ENCODE results near the gene ARHGEF7.

The ARHGEF7 gene

DNA sequence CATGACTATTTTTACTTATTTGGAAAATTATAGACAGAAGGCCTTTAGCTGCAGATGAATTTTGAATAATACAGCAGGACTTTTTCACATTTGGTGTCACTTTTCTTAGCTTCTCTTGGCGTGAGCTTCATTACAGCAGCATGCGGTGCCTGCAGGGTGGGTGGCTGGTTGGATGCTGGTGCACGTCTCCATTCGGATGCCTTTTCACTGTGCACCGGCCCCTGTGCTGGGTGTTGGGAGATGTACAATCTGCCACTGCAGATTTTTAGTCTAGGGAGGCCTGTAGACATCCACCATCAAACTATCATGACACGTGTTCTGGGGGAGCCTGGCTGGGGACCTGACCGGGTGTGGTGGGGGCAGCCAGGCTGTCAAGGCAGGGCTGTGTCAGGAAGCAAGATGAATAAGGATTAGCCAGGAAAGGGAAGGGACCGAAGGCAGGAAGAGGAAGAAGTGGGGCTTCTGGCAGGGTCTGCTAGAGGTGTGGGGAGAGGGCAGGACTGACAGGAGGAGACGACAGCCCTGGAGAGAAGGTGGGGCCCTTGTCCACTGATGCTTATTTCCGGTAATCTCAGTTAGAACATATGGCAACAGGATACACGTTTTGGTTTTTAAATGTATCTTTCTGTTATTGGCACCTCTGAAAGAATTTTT, 88.8 kb downstream of the ARHGEF7 start:
- no peak for DNase-seq

DNA sequence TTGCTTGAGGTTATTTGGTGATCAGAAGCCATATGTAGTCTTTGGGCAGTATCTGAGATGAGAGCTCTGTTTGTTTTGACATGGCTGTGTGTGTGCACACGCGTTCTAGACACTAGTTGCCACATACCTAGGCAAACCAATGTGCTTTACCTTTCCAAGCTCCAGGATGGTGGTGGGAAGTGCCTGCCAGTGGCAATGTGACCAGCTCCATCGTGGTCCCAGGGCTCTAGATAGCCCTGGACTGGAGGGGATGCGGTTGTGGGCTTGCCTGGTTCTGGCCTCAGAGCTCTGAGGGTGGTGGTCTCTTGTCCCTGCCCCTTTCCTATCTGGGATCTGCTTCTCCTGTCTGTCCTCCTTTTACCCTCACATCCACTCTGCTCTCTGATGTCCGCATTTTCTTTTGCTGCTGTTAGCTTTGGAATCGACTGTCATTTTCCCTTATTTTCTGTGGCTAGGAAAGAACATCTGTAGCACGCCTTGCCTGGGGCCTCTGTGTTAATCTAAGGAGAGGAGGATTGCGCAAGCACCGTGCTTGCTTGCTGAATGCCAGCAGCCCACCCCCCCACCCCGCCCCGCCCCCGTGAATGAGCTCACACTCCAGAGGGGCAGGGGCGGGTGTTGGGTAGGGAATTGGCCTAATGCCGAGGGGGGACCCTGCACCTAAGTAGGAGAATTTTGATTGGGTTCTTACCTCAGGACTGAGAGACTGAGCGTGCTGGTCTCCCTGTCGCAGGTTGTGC, 89.5 kb downstream of the ARHGEF7 start:
- peak; percentile 44 for DNase-seq

DNA sequence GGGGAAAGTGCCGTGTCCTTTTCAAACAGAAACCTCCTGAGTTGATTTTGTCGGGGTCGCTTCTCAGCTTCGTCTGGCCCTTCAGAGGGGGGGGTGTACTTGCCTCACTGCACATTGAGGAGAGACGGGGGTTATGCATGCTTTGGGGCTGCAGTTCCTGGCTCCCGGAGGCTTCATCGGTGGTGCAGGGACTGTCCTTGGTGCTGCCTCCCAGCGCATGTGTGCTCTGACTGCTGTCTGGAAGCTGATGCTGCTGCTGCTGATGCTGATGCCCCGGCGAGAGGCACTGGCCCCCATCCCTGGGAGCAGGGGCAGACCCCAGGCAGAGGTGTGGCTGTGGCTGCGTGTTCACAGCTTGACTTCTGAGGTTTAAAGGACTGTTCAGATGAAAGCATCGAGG, 91.0 kb downstream of the ARHGEF7 start:
- DNase-seq: no peak

DNA sequence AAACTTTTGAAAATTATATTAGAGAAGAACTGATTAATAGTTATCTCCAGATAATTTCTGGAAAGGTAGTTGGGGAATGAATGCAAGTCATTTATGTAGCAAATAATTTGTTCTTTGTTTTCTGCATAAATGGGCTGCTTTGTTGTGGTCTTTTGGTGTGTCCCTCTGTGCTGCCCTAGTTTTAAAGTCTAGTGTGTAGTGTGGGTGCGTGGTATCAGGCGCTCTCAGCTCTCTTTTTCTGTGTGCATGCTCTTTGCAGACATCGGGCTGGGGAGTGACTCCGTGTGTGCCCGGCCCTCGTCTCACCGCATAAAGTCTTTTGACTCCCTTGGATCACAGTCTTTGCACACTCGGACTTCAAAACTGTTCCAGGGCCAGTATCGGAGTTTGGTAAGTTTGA, 94.5 kb downstream of the ARHGEF7 start:
- DNase-seq: no peak

DNA sequence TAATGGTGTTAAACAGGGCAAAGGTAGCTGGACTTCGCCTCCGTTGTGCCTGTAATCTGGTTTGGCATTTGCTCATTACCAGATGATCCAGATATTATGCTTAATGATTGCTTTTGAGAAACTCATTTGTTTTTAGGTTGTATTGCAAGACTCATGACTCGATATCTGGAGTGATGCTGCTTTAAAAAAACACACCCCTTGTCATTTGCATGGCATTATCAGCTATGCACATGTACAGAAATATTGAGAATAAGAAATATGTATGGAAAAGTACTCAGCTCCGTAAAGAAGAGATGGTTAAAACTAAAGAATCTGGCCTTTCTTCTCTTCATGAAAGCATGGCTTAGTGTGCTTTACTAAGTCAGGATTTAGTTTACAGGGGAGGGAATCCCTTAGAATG, 95.0 kb downstream of the ARHGEF7 start:
- no peak for DNase-seq

DNA sequence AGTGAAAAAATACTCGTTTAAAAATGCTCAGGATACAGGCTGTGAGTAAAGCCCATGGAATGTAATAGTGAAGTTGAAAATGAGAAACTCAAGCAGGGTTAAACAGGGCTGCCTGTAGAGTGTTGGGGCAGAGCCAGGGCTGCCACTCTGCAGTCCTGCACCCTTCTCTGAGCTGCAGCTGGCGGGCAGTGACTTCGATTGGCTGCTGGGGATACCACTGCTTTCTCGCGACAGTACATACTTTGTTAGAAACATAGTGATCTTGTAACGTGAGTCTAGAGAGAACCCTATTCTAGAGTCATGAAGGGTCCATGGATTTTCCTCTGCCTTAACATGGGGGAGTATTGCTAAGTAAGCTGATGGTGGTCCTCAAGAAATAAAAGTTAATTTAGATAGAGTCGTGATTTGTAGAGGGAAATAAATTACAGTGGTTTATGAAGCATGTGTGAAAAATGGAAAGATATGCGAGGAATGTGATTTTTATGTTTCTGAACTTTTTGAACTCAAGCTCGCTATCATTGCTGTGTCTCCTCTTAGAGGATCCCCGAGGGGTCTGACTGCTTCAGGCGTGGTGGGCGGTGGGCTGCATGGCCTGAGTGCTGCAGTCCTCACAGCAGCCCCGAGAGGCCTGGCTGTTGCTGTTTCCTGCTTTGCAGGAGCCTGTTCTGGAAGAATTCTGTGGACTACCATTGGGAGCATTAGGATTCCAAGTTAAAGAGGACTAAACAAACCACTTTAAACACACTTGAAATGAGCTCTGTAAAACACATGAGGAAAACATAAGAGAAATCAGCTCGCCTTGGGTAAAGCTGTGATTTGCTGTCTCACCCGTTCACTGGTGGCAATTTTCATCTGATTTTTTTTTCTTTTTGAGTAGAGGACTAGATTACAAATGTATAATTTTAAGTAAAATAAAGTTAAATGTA, 95.7 kb downstream of the ARHGEF7 start:
- no peak for DNase-seq

DNA sequence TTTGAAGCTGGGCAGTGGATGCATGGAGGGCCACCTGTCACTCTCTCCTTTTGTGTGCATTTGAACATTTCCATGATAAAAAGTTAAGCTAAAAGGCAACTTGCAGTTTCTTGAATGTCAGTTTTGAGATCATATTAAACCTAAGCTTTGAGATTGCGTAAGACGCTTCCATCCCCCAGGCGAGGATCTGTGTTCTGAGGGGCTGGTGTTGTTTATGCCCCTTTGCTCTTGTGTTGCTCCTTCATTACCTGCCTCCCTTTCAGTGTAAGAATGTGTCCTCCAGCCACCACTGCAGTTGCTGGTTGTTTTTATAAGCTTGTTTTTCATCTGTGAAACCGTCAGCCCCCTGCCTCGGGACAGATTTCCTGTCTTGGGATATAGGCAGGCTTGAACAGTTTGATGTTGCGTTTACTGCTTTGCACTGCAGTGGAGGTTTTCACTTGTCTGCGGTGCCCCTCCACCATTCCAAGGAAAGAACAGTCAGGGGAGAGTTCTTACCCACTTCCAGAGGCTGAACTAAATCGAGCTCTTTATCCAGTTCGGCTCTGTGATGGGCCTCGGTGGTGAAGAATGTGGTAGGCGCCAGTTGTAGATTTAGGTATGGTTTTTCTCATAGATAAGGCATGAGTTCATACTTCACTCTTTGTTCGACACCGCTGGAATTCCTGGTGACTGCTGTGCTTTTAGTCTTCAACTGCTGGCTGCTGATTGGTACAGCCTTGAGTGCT, 96.8 kb downstream of the ARHGEF7 start:
- no peak for DNase-seq

DNA sequence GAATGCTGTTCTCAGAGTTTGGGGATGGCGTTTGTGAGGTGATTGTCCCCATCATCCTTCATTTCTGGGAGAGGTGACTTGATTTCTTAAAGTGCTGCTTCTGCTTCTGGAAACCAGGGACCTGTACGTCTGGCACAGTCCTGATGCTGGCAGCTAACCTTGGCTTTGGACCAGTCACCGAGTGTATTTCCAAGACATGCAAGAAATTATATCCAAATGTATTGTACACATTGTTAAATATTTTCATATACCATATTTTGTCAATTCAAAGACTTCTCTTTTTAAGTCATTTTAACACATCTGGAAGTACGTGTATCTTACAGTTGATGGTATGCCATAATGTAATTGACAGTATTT, 97.4 kb downstream of the ARHGEF7 start:
- no peak for DNase-seq

DNA sequence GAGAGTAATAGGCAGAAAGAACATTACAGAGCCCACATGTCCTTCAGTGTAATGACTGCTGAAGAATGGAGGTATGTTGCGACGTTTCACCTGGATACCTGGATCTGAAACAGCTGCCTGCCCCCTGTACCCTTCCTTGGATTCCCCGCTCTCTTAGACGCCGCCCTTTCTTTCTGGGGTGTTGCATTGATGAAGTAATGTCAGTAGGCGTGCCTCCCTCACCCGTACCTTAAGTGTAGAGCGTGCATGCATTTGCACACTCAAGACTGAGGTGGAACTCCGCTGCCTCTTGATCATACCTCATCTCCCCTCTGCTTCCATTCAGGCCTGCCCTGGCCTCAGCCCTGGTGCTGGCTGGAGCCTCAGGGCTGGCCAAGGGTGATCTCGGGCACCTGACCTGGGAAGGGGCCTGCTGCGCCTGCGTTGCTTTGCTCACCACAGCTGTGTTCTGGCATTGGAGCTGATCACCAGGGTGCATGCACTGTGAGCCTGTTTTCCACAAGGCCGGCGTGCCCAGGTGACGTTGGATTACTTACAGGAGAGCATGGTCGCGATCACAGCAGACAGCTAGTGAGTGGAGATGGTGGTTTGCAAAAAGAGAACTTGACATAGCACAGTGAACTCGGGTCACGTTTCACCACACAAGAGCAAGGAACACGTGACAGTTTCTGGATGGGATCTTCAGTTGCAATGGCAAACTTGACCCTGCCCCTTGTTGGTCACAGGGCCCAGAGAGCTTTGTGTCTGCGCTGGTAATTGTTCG, 99.0 kb downstream of the ARHGEF7 start:
- DNase-seq: peak; percentile 55

DNA sequence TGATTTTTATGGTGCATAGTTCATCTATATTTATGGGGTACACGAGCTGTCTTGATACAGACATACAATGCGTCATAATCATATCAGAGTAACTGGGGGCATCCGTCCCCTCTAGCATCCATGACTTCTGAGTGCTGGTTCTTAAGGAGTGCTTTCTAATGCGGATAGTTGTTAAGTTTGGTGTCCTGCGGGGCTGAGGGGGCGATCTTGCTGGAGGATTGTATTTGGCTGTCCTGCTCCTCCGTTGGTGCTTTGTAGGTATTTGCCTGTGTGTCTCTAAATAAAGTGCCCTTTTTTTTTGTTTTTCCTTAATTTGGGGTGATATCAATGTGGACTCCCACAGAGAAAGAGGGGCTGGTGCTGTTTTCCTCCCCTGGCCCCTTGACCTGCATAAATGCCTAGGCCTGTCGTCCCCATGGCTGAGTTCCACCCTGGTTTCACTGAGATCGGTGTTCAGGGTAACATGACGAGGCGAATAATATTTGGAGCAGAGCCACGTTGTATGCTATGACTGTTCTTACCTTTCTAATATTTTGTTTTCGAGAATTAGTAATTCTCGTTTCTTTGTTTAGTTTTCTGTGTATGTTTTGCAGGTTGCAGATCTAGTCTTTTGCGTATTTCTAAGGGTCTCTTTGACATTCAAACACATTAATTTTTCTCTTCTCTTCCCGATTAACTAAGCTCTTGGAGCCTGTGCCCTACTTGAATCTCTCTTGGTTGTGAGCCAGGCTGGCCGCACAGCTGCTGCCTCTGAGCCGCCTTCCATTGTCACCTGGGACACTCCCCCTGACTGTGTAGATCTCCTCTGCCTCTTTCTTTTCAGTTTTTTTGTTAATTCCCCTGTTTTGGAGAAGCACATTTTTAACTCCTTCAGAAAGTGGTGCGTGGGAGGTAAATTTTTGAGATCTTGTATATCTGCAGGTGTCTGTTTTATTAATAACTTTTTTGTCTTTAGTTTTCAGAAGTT, 100.3 kb downstream of the ARHGEF7 start:
- no peak for DNase-seq

DNA sequence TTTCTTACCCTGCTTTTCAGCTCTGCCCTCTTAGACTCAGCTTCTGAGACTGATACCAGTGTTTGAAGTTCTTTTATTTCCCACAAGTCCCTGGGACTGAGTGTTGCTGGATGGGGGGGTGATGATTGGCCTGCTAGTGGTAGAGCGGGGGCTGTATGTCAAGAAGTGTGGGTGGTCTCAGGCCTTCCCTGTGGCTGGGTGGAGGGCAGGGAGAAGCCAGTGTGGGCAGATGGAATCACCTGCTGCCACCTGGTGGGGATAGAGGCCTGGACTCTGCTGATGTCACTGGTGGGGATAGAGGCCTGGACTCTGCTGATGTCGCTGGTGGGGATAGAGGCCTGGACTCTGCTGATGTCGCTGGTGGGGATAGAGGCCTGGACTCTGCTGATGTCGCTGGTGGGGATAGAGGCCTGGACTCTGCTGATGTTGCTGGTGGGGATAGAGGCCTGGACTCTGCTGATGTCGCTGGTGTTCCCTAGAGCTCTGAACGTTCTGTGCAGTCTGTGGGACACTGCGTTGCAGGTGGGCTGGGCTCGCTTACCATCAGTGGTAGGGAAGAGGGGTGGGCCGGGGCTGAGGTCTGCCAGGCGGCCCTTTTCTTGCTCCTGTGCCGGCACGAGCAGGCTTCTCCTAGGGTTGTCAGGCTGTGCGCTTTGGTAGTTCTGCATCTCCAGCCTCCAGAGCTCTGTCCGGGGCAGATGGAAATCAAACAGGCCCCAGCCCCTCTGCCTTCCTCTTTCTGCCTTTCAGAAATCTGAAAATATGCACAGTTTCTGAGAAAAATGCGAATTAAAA, 101.3 kb downstream of the ARHGEF7 start:
- DNase-seq: peak; percentile 55

DNA sequence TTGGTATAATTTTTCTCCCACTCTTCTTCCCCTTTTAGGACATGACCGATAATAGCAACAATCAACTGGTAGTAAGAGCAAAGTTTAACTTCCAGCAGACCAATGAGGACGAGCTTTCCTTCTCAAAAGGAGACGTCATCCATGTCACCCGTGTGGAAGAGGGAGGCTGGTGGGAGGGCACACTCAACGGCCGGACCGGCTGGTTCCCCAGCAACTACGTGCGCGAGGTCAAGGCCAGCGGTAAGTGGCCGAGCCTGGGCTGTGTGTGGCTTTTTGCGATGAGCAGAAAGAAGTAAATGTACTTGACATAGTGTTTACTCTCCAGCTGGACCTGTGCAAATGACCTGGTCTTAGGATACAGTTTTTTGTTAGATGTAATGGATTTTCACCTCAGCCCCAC, 102.5 kb downstream of the ARHGEF7 start:
- DNase-seq: no peak

DNA sequence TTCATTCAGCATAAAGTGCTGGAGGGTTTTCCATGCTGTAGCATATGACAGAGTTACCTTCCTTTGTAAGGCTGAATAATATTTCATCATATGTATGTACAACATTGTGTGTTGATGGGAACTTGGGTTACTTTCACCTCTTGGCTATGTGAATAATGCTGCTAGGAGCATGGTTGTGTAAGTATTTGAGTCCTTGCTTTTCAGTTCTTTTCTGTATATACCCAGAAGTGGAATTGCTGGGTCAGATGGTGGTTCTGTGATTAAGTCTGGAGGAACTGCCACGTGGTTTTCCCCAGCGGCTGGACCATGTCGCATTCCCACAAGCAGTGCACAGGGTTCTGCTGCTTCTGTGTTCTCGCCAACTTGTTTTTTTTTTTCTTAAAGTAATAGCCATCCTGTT, 104.2 kb downstream of the ARHGEF7 start:
- DNase-seq: no peak

DNA sequence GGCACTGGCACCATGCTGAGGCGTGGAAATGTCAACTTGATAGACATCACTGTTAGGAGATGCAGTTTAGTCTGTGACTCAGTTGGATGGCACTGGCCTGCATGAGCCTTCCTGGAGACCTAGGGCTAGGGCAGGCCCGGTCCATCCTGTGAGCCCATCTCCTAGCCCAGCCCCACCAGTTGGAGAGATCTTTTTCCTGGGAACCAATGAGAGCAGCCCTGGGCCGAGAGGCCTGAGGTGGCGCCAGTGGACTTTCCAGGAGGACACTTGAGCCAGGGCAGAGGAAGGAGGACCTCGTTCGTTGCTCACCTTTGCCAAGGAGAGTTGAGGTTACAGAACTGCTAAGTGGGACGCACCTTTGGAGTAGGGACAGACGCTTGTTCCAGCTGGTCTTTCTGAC, 104.8 kb downstream of the ARHGEF7 start:
- DNase-seq: no peak

DNA sequence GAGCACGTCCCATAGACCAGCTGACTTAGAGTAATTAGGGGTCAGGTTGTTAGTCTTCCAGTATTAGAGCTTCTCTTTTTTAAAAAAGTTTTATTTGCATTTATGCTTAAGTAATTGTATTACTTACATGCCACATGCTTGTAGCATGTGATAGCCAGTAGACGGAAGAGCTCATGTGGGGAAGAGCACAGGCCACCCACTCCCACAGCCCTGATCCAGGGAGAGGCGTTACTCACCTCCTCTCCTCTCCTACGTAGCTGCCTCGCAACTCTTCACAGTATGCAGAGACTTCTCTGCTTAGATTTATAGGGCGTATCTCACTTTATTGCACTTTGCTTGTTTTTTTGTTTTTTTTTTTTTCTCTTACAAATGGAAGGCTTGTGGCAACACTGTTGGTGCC, 110.1 kb downstream of the ARHGEF7 start:
- no peak for DNase-seq

DNA sequence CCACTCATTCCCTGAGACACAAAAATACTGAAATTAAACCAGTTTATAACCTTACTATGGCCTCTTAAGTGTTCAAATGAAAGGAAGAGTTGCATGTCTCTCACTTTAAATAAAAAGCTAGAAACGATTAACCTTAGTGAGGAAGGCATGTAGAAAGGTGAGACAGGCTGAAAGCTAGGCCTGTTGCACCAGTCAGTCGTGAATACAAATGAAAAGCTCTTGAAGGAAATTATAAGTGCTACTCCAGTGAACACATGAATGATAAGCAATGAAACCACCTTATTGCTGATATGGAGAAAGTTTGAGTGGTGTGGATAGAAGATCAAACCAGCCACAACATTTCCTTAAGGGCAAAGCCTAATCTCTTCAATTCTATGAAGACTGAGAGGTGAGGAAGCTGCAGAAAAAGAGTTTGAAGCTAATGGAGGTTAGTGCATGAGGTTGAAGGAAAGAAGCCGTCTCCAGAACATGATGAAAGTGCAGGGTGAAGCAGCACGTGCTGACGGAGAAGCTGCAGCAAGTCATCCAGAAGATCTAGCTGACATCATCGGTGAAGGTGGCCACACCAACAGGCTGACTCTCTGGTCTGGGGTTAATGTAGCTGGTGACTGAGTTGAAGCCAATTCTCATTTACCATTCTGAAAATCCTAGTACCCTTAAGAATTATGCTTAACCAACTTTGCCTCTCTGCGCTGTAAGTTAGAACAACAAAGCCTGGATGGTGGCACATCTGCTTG, 110.9 kb downstream of the ARHGEF7 start:
- no peak for DNase-seq

DNA sequence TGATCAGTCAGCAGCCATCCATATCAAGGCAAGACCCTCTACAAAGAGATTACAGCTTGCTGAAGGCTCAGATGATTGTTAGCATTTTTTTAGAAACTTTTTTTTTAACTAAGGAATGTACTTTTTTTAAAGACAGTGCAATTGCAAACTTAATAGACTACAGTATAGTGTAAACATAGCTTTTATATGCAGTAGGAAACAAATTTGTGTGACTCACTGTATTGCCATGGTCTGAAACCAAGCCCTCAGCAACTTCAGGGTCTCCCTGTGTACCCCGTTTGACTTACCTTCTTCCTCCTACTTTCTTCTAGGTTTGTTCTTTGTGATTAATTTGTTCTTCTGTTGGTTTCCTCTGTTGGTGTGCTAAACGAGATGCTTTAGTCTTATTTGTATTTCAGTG, 112.3 kb downstream of the ARHGEF7 start:
- no peak for DNase-seq

DNA sequence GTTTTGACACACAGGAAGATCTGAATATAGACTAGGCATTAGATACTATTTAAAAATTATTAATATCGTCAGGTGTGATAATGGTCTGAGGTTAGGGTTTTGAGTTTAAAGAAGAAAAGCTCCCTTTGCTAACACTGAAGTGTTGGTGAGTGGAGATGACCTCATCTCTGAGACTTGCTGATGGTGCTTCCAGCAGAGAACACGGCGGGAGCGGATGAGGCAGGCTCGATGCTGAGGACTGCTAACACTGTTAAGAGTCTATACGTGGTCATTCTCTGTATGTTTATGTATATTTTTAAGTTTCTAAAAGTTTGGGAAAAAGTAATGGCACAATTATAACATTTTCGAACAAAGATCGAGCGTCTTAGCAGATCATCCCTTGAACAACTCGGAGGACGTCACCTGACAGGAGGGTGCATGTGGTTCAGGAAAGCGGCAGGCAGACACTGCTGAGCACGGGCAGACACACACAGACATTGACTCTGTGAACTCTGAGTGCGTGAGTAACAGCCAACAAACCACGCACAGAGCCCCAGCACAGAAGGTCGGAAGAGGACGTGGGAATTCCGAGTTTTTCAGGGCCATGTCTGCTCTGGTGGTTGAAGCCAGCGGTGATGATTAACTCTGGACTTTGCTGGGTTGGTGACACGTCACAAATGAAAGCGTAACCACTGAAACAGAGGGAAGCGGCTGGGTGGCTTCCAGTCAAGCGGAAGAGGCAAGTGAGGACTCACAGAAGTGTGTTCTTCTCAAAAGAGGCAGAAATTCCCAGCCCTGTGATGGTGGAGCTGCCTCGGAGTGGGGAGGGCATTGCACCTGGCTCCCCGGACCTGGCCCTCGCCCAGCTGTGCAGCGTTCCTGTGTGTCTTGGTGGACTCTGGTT, 113.4 kb downstream of the ARHGEF7 start:
- DNase-seq: no peak

All from hematopoietic multipotent progenitor cell treated with erythropoietin and hydrocortisone succinate and interleukin-3 and kit ligand, for 4 days (in vitro differentiated cells).